ENCODE measurements around the gene FAM90A1. TPM values are rescaled to one million over a fixed set of nuclear protein-coding genes. Genes with fewer than 3 reads are reported as not detected.
"Not testable (repeated sequence)": the region's sequence is repeated elsewhere in the genome, so short reads cannot be mapped to it uniquely, and the experiment has no call there.

Gene FAM90A1
- total and polyA plus RNA-seq, 2 donors (not counting 1 experiment from before 2014, with no cell fraction given): 0.27 to 0.34 TPM

- H3K4me1 ChIP-seq (ENCODE audit: control insufficient read depth in 2 of 2, insufficient read depth in 2 of 2, low read length in 2 of 2); intact Hi-C loops (cut with micrococcal nuclease); H3K36me3 ChIP-seq (replicated peaks in 1 of 2; ENCODE audit: control extremely low read depth in 1 of 2, control insufficient read depth in 1 of 2, extremely low read depth in 1 of 2, insufficient read depth in 2 of 2, low read length in 1 of 2); H2AFZ ChIP-seq (ENCODE audit: insufficient read depth, low read depth, low read length, poor library complexity, severe bottlenecking); H3K27ac Mint-ChIP-seq; POLR2A ChIA-PET; H3K27me3 ChIP-seq (replicated peaks in 1 of 4; ENCODE audit: control extremely low read depth in 1 of 4, control insufficient read depth in 3 of 4, insufficient read depth in 4 of 4, low read length in 3 of 4); H3K4me2 ChIP-seq (replicated peaks; ENCODE audit: low read depth, low read length, poor library complexity, severe bottlenecking); H3K27me3 Mint-ChIP-seq; DNase-seq; H3K9ac ChIP-seq (ENCODE audit: low read length); H3K9me3 Mint-ChIP-seq (ENCODE audit: insufficient read depth); H3K27ac ChIP-seq (ENCODE audit: low read length in 2 of 2); H3K79me2 ChIP-seq (ENCODE audit: control insufficient read depth, insufficient read depth, low read length); H3K4me3 ChIP-seq (ENCODE audit: control extremely low read depth in 1 of 5, extremely low read depth in 1 of 5, insufficient read depth in 1 of 5, low read depth in 2 of 5, low read length in 4 of 5); H3K4me3 Mint-ChIP-seq; ATAC-seq (ENCODE audit: low read depth); H3K9me3 ChIP-seq (ENCODE audit: control extremely low read depth in 1 of 3, control insufficient read depth in 2 of 3, insufficient read depth in 1 of 3, low read length in 2 of 3); CTCF ChIA-PET; H4K20me1 ChIP-seq (ENCODE audit: control insufficient read depth, insufficient read depth, low read length, poor library complexity, severe bottlenecking): not testable (repeated sequence)
- 60% methylated on average over 2 of the region's 7 CpGs for WGBS (ENCODE audit: insufficient coverage)
- H3K4me1 Mint-ChIP-seq: peaks cover 11% of the 10 kb centered on the region
Observed at GRCh38 chr12:8229486-8229885, 2.1 kb upstream of the FAM90A1 start.

GRCh38 chr12:8228607-8229006, 1.2 kb upstream of the FAM90A1 start:
- CTCF ChIA-PET: interaction anchor here (0.7 kb wide), 1 partner anchor 9 kb away, joined by 3 read pairs; no protein-coding TSS in a partner anchor
- H3K79me2 ChIP-seq (ENCODE audit: control insufficient read depth, insufficient read depth, low read length); DNase-seq; H3K4me3 ChIP-seq (ENCODE audit: control extremely low read depth in 1 of 5, extremely low read depth in 1 of 5, insufficient read depth in 1 of 5, low read depth in 2 of 5, low read length in 4 of 5); H3K9ac ChIP-seq (ENCODE audit: low read length); H3K27ac Mint-ChIP-seq; H3K9me3 ChIP-seq (ENCODE audit: control extremely low read depth in 1 of 3, control insufficient read depth in 2 of 3, insufficient read depth in 1 of 3, low read length in 2 of 3); H3K4me2 ChIP-seq (replicated peaks; ENCODE audit: low read depth, low read length, poor library complexity, severe bottlenecking); H3K4me3 Mint-ChIP-seq; H3K27me3 ChIP-seq (replicated peaks in 1 of 4; ENCODE audit: control extremely low read depth in 1 of 4, control insufficient read depth in 3 of 4, insufficient read depth in 4 of 4, low read length in 3 of 4); H2AFZ ChIP-seq (ENCODE audit: insufficient read depth, low read depth, low read length, poor library complexity, severe bottlenecking); H4K20me1 ChIP-seq (ENCODE audit: control insufficient read depth, insufficient read depth, low read length, poor library complexity, severe bottlenecking); H3K27ac ChIP-seq (ENCODE audit: low read length in 2 of 2); H3K4me1 ChIP-seq (ENCODE audit: control insufficient read depth in 2 of 2, insufficient read depth in 2 of 2, low read length in 2 of 2); POLR2A ChIA-PET; intact Hi-C loops (cut with micrococcal nuclease); H3K9me3 Mint-ChIP-seq (ENCODE audit: insufficient read depth); H3K27me3 Mint-ChIP-seq; ATAC-seq (ENCODE audit: low read depth); H3K36me3 ChIP-seq (replicated peaks in 1 of 2; ENCODE audit: control extremely low read depth in 1 of 2, control insufficient read depth in 1 of 2, extremely low read depth in 1 of 2, insufficient read depth in 2 of 2, low read length in 1 of 2): not testable (repeated sequence)
- 100% methylated on average over 7 of the region's 11 CpGs for WGBS (ENCODE audit: insufficient coverage)
- peaks cover 11% of the 10 kb centered on the region for H3K4me1 Mint-ChIP-seq

- Histone ChIP-seq H2AFZ (ENCODE audit: insufficient read depth, low read depth, low read length, poor library complexity, severe bottlenecking) (peak overlapping the region; percentile 42), H3K4me3 (ENCODE audit: control extremely low read depth in 1 of 5, extremely low read depth in 1 of 5, insufficient read depth in 1 of 5, low read depth in 2 of 5, low read length in 4 of 5) (peak overlapping the region in 3 of 5 experiments; percentile 29 to 40 (median 40)), H3K9ac (ENCODE audit: low read length) (peak overlapping the region; percentile 35), H3K4me2 (replicated peaks; ENCODE audit: low read depth, low read length, poor library complexity, severe bottlenecking) (peak overlapping the region; percentile 49)
- Mint-ChIP-seq H3K4me1 (peaks cover 11% of the 10 kb centered on the region), H3K4me3 (peak overlapping the region; percentile 74)
- H3K36me3 ChIP-seq (replicated peaks in 1 of 2; ENCODE audit: control extremely low read depth in 1 of 2, control insufficient read depth in 1 of 2, extremely low read depth in 1 of 2, insufficient read depth in 2 of 2, low read length in 1 of 2); H3K79me2 ChIP-seq (ENCODE audit: control insufficient read depth, insufficient read depth, low read length); H3K9me3 ChIP-seq (ENCODE audit: control extremely low read depth in 1 of 3, control insufficient read depth in 2 of 3, insufficient read depth in 1 of 3, low read length in 2 of 3); DNase-seq; intact Hi-C loops (cut with micrococcal nuclease); POLR2A ChIA-PET; CTCF ChIA-PET; ATAC-seq (ENCODE audit: low read depth); H3K9me3 Mint-ChIP-seq (ENCODE audit: insufficient read depth); H3K27ac ChIP-seq (ENCODE audit: low read length in 2 of 2); H4K20me1 ChIP-seq (ENCODE audit: control insufficient read depth, insufficient read depth, low read length, poor library complexity, severe bottlenecking); H3K27me3 Mint-ChIP-seq; H3K27me3 ChIP-seq (replicated peaks in 1 of 4; ENCODE audit: control extremely low read depth in 1 of 4, control insufficient read depth in 3 of 4, insufficient read depth in 4 of 4, low read length in 3 of 4); H3K27ac Mint-ChIP-seq; H3K4me1 ChIP-seq (ENCODE audit: control insufficient read depth in 2 of 2, insufficient read depth in 2 of 2, low read length in 2 of 2): not testable (repeated sequence)
- WGBS (ENCODE audit: insufficient coverage): 70% methylated on average over 5 of the region's 7 CpGs
Observed at GRCh38 chr12:8227732-8228077, 287 bp upstream of the FAM90A1 start.

All from B cell (primary cell).